GM10248 (cell line): ENCODE data around the gene IL19.

Source experiments
- CTCF ChIA-PET: fragments of 300-600 bp; sonication (Branson Sonifier 250); formaldehyde crosslinking; extraction: SDS; loops from one replicate; lab custom pipeline; 2021; ENCODE audit warnings: antibody characterized with exemption; lab: Yijun Ruan, JAX
- POLR2A ChIA-PET: fragments of 350-650 bp; sonication (Branson Sonifier 250); formaldehyde crosslinking; extraction: SDS; loops from one replicate; lab custom pipeline; 2020; ENCODE audit warnings: antibody characterized with exemption; lab: Yijun Ruan, JAX
- DNase-seq: peaks from one replicate; pipeline ENCODE4 v3.0.0; 2012; ENCODE audit errors: extremely low spot score
- TF ChIP-seq, protein P1 (sequence below): IDR thresholded peaks from 2 replicates; pipeline ENCODE4 v1.5.1; 2012; ENCODE audit warnings: mild to moderate bottlenecking, low read depth; ENCODE audit errors: extremely low read depth, missing control alignments, control extremely low read depth

Gene IL19

GRCh38 chr1:206841609-206842323 is 71.2 kb downstream of the IL19 start:
- ChIA-PET POLR2A (no interaction called here), CTCF (interaction anchor here (0.9 to 1.4 kb wide), 6 partner anchors 10 to 107 kb away, joined by 3 to 5 read pairs (median 4); partner anchors contain the start of gene IL20)
- no peak for DNase-seq
- TF ChIP-seq, protein P1, sequence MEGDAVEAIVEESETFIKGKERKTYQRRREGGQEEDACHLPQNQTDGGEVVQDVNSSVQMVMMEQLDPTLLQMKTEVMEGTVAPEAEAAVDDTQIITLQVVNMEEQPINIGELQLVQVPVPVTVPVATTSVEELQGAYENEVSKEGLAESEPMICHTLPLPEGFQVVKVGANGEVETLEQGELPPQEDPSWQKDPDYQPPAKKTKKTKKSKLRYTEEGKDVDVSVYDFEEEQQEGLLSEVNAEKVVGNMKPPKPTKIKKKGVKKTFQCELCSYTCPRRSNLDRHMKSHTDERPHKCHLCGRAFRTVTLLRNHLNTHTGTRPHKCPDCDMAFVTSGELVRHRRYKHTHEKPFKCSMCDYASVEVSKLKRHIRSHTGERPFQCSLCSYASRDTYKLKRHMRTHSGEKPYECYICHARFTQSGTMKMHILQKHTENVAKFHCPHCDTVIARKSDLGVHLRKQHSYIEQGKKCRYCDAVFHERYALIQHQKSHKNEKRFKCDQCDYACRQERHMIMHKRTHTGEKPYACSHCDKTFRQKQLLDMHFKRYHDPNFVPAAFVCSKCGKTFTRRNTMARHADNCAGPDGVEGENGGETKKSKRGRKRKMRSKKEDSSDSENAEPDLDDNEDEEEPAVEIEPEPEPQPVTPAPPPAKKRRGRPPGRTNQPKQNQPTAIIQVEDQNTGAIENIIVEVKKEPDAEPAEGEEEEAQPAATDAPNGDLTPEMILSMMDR, result no peak

DNA sequence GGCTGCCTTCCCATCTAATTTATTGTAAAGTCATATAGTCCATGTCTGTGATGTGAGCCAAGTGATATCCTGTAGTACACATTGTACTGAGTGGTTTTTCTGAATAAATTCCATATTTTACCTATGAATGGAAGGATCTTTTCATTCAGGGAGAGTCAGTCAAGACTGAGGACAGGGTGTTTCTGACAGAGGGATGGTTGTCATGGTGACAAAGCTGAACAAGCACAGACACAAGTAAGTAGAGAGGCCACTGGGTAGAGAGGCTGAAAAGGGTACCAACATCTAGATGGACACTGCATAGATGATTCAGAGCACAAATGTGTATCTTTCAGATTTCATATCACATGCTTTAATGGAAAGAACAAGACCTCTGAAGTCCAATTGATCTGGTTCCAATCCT is 72.3 kb downstream of the IL19 start:
- TF ChIP-seq, protein P1, result no peak
- ChIA-PET POLR2A (no interaction called here), CTCF (interaction anchor here (1.0 to 1.5 kb wide), 5 partner anchors 11 to 136 kb away, joined by 3 to 5 read pairs (median 4); partner anchors contain the start of gene IL20)
- no peak for DNase-seq

- TF ChIP-seq, protein P1, result no peak
- no peak for DNase-seq
- CTCF ChIA-PET, result interaction anchor here (1.3 to 1.6 kb wide), 3 partner anchors 13 to 135 kb away, joined by 3 to 4 read pairs (median 3); no protein-coding TSS in a partner anchor
- POLR2A ChIA-PET, result no interaction called here
Measured at GRCh38 chr1:206843626-206844025, 73.1 kb downstream of the IL19 start.

DNA sequence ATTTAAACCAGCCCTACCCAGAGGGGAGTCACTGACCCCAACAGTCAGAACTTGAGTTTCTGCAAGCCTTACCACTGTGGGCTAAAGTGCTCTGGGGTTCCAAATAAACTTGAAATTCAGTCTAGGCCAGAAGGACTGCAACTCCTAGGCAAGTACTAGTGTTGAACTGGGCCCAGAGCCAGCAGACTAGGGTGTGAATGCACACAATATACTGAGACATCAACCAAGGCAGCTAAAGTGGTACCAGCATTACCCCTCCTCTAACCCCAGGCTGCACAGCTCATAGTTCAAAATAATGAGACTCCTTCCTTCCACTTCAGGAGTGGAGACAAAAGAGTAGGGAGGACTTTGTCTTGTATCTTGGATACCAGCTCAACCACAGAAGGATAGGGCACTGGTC is 75.9 kb downstream of the IL19 start:
- ChIA-PET POLR2A (no interaction called here), CTCF (interaction anchor here (1.1 to 2.7 kb wide), 4 partner anchors 14 to 37 kb away, joined by 3 to 12 read pairs (median 6); partner anchors contain the start of gene IL20)
- TF ChIP-seq, protein P1, result no peak
- DNase-seq, result no peak

- POLR2A ChIA-PET, result no interaction called here
- CTCF ChIA-PET, result interaction anchor here (1.0 to 2.7 kb wide), 8 partner anchors 15 to 86 kb away, joined by 3 to 12 read pairs (median 3); partner anchors contain the start of gene IL20
- TF ChIP-seq, protein P1, result no peak
- DNase-seq, result no peak
Measured at GRCh38 chr1:206847337-206847834, 76.8 kb downstream of the IL19 start.

DNA sequence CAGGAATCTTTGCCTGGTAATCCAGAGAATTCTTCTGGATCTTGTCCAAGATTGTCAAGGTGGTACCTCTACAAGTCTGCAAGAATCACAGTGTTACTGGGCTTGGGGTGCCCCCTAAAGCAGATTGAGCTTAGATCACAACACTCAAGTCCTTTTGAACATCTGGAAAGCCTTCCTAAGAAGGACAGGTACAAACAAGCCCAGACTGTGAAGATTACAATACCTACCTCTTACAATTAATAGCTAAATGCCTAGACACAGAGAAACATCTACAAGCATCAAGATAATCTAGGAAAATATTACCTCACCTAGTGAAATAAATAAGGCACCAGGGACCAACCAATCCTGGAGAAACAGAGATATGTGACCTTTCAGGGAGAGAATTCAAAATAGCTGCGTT is 77.4 kb downstream of the IL19 start:
- TF ChIP-seq, protein P1, result no peak
- CTCF ChIA-PET, result interaction anchor here (1.0 to 2.7 kb wide), 7 partner anchors 17 to 85 kb away, joined by 3 to 12 read pairs (median 3); partner anchors contain the start of gene IL20
- DNase-seq, result no peak
- POLR2A ChIA-PET, result no interaction called here
